Neural cell (in vitro differentiated cells): ENCODE data around the gene PIGQ.

Experiments
- CTCF ChIP-seq: fragments of 450-650 bp; IDR thresholded peaks from 2 replicates; pipeline ENCODE4 v1.5.1; 2014; ENCODE audit warnings: antibody characterized with exemption, mild to moderate bottlenecking, moderate library complexity; ENCODE audit not compliant: poor library complexity, severe bottlenecking
- POLR2AphosphoS5 ChIP-seq: IDR thresholded peaks from 2 replicates; pipeline ENCODE4 v1.6.1; 2012
- RAD21 ChIP-seq: fragments of 450-650 bp; conservative IDR thresholded peaks from 2 replicates; pipeline ENCODE4 v1.6.1; 2014; ENCODE audit warnings: antibody characterized with exemption, mild to moderate bottlenecking, moderate library complexity

GRCh38 chr16:624526-625070 lies 54.8 kb downstream of the PIGQ start:
- no peak for TF ChIP-seq RAD21
- TF ChIP-seq POLR2AphosphoS5, result no peak
- no peak for TF ChIP-seq CTCF
